HG03558 (cell line): Measurements from ENCODE around the gene LRRC43.
"Not testable (repeated sequence)": the region's sequence is repeated elsewhere in the genome, so short reads cannot be mapped to it uniquely, and the experiment has no call there.

Source experiments
- ATAC-seq: cut with Tn5 transposase; IDR thresholded peaks from one replicate; pipeline ENCODE4 v1.9.1; 2021; ENCODE audit warnings: moderate number of reproducible peaks; ENCODE audit not compliant: unreplicated experiment; ENCODE audit errors: extremely low read depth

Gene LRRC43

DNA sequence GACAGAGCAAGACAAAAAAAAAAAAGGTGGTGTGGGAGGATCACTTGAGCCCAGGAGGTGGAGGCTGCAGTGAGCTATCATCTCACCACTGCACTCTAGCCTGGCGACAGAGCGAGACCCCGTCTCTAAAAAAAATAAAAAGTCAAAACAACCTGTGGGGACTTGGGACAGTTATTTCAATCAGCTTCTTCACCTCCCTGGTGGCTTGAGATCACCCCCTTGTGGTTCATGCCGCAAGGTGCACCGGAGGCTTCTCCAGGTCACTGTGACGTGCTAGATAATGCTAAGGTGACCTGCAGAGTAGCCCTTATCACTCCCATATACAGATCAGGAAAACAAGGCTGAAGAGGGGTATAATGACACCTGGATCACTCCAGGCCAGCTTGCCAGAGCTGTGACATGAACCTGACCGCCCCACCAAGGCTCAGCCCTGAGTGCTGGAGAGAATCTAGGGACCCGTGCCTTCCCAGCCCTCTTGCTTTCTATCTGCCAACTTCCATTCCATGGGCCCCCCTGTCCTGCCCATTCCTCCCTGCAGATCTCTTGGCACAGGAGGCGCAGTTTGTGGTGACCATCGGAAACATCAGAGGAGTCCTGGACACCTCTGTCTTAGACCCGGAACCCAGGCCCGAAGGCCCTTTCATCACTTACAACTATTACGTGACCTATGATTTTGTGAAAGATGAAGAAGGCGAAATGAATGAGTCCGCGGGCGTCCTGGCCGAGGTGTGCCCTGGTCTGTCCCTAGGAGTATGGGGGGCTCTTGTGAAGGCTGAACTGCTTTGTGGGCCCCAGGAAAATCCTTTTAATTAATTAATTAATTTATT lies 8.1 kb downstream of the LRRC43 start:
- ATAC-seq: no peak

DNA sequence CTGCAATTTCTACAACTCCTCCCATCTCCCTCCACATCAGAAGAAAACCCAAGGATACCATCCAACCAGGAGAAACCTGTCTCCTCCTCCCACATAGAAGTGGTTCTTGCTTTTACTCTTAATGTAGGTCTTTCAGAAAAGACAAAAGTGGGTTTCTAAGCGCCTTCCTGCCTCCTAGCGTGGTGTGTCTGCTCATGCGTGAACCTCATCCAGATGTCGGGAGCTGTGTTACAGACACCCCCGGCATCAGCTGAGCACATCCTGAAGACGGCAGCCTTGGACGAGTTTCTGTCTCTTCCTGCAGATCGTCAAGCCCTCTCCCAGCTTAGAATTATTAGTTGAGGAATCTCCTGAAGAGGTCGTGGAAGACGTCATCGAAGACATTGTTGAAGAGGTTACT lies 9.5 kb downstream of the LRRC43 start:
- ATAC-seq: no peak

DNA sequence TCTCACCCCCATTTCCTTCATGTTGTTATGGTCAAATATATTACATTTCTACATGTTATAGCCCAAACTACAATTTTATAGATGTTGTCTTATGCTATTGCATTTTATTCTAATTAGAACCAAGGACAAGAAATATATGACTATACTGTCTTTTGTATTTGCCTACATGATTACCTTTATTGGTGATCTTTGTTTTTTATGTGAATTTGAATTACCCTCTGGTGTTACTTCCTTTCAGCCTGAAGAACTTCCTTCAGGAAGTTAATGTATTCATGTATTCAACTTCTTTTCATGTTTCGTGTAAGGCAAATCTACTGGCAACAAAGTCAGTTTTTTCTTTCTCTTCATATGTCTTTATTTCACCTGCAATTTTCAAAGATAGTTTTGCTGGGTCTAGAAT lies 11.9 kb downstream of the LRRC43 start:
- no peak for ATAC-seq

DNA sequence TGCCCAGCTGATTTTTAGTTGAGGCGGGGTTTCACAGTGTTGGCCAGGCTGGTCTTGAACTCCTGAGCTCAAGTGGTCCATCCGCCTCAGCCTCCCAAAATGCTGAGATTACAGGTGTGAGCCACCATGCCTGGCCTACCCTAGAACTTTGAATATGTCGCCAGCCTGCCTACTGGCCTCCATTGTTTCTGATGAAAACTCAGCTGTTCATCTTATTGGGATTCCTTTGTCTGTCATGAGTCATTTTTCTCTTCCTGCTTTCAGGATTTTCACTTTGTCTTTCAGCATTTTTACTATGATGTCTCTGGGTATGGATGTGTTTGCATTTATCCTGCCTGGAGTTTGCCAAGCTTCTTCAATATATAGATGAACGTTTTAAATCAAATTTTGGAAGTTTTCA lies 12.5 kb downstream of the LRRC43 start:
- ATAC-seq: no peak

DNA sequence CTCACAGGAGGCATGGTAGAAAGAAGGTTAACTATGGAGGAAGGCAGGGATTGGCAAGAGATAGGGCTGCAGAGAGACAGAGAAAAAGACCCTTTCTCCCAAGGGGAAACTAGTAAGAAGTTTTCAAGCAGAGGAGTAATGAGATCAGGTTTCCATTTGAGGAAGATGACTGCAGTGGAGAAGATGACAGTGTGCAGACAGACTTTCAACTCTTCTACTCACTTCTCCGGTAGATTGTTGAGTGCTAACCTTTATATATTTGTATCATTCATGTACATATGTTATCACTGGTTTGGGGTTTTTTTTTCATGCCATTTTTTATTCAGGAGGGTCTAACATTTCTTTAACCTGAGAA lies 14.7 kb downstream of the LRRC43 start:
- no peak for ATAC-seq

DNA sequence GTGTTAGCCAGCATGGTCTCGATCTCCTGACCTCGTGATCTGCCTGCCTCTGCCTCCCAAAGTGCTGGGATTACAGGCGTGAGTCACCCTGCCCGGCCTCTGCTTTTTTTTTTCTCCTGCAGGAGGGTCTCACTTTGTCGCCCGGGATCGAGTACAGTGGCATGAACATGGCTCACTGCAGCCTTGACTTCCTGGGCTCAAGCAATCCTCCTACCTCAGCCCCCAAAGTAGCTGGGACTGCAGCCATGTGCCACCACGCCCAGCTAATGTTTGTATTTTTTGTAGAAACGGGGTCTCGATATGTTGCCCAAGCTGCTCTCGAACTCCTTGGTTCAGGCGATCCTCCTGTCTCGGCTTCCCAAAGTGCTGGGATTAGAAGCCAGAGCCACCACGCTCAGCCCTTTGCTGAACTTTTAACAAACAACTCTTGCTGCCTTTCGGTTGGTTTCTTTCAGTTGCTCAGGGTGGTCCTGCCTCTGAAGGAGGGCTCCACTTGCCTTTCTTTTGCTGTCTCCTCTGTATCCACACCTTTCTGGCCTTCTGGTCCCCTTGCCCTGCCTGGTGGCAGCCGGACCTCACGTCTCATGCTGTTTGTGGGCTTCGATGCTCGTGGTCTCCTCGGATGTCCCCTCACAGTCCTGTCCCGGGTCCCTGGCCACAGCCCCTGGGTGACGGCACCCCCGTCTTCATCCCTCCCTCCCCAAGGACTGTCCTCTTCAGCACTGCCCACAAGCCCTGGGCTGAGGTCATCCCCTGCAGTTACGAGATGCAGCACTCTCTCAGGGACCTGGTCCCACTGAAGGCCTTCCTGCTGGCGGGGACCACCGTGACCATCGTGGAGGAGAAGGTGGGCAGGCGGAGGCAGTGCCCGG lies 16.8 kb downstream of the LRRC43 start:
- ATAC-seq: no peak

DNA sequence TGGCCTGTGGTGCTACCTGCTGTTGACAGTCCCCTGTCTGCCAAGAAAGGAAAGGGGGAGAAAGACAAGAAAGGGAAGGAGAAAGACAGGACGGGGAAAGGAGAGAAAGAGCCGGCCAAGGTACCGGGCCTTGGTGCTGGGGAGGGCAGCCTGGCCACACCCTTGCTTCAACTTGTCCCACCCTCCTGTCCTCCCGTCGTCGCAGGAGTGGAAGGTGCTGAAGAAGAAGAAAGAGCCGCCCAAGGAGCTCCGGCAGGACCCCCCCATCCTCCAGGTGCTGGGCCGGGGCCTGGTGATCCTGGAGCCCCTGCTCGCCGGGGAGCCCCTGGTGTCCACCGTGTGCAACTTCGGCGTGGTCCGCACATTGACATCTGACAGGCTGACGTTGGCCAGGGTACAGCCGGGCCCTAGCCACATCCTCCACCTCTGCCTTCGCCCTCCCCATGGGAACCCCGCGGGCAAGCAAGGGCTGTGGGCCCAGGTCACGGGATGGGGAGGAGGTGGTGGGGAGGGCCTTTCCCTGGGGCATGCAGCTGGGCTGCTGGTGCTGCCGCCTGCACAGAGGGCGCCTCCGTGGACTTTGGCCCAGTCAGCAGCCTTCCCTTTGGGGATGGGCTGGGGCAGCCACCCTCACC lies 17.7 kb downstream of the LRRC43 start:
- ATAC-seq: no peak

DNA sequence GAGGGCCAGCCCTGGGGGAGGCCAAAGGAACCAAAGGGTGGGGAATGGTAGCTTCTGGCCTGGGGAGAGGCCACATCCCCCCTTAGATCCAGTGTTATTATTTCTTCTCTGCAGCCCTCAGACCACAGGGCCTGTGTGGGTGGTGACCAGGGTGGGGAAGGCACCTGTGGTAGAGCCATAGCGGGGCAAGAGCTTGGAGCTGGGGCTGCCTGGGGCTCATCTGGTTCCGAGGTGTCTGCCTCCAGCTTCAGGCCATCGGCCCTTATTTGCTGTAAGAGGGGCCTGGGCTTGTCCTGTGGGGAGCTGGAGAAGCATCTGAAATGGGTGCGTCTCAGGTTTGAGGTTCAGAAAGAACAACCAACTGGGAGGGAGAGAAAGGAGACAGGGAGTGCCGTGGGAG lies 18.5 kb downstream of the LRRC43 start:
- no peak for ATAC-seq

DNA sequence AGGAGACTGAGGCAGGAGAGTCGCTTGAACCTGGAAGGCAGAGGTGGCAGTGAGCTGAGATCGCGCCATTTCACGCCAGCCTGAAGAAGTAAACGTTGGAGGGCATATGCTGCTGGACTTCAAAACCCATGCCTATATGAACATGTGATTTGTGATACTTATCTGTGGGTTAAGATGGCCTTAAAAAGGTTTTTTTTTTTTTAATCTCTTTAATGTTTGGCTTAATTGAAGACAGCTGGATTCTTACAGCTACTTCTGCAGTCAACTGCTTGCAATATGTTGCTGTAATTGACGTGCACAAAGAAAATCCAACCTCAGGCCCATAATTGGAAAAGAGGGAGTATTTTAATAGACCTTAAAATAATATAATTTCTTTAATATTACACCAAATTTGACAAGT lies 19.1 kb downstream of the LRRC43 start:
- ATAC-seq: no peak

DNA sequence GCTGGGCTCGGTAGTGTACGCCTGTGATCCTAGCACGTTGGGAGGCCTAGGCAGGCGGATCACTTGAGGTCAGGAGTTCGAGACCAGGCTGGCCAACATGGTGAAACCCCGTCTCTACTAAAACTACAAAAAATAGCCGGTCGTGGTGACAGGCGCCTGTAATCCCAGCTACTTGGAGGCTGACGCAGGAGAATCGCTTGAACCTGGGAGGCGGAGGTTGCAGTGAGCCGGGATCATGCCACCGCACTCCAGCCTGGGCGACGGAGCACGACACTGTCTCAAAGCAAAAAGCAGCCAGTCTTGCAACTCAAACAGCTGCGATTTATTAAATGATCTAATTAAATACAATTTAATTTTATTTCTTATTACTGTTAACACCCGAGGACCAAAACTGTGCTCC lies 19.9 kb downstream of the LRRC43 start:
- ATAC-seq: not testable (repeated sequence)

DNA sequence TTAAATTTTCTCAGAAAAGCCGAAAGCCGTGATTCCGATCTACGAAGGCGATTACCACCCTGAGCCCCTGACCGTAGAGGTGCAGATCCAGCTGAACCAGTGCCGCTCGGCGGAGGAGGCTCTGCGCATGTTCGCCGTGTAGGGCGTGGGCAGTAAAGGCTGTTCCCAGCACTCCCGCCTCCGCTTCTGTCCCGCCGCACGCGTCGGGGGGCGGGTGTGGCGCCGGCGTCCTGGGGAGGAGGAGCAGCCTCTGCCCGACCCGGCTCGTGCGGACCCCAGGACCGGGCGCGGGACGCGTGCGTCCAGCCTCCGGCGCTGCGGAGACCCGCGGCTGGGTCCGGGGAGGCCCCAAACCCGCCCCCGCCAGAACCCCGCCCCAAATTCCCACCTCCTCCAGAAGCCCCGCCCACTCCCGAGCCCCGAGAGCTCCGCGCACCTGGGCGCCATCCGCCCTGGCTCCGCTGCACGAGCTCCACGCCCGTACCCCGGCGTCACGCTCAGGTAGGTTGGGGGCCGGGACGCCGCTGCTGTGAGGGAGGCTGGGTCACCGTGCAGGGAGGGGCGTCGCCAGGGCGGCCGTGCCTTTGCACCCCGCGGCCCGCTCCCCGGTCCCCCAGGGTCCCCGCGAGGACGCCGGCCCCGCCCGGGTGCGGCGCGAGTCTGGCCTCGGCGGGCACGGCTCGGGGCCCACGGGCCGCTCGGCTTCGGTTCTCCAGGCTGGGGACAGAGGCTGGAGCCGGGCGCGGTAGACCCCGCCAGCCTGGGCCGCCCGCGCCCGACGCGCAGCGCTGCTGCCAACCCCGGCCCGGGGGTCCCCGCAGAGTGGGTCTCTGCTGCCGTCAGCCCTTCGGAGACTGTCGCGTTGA lies 20.6 kb downstream of the LRRC43 start, which contains the start of gene B3GNT4:
Gene B3GNT4 (plus strand): TSS at position 409 of the 866 bp plus-strand sequence. CDS start 910 bp downstream, outside the sequence.
- no peak for ATAC-seq

DNA sequence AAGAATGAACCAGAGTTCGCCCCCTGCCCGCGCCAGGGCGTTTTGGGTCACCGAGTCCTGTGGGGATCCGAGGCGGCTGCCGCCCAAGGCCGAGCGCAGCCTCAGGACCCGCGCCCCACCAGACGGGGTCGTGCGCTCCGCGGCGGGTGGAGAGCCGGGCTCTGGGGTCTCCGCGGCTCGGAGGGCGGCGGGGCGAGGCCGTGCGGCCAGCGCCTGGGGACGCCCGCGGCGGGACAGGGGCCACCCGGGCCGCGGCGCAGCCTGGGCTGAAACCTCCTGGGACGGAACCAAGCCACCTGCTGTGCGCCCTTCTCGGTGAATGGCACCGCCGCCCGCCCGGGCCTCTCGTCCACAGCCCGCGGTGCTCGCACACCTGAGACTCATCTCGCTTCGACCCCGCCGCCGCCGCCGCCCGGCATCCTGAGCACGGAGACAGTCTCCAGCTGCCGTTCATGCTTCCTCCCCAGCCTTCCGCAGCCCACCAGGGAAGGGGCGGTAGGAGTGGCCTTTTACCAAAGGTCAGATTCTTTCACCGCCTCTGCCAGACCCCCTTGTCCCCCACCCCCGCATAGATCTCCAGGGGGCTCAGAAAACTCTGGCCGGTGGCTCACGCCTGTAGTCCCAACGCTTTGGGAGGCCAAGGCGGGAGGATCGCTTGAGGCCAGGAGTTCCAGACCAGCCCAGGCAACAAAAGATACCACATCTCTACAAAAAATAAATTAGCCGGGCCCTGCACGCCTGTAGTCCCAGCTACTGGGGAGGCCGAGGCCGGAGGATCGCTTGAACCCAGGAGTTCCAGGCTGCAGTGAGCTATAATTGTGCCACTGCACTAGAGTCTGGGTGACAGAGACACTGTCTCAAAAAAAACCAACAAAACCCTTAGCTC lies 21.5 kb downstream of the LRRC43 start:
- no peak for ATAC-seq

DNA sequence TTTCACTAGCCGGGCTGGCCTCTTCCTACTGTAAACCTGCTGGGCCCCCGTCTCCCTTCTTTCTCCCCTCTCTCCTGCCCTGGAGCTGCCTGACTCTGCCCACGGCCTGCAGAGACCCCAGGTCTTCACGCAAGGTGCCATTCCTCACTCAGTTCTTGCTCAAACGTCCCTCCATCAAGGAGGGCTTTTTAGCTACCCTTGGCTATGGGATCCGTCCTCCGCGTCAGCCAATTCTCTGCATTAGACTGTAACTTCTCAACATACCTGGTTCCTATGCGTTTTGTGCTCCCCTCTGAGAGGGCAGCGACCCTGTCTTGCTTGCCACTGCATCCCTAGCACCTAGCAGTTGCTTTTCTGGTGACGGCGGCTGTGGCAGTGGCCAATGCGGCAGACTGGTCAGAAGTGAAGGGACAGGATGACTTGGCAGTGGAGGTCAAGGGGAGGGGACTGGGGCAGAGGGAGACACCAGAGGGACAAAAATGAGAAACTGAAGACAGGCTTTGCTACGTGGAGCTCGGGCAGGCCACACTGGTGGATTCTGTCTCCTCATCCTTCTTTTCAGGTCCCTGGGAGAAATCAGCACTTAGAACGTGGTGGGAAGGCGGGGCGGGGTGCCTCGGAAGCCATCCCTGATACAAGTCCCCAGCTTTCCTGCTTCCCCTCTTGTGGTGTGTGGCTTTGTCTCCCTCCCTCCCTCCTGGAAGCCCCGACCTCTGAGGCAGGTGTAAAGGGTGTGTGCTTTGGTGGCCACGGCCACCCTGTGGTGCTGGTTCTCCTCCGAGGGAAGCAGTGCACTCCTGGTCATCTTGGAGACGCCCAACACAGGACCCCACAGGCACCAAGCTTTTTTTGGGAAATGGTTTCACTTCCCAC lies 22.4 kb downstream of the LRRC43 start:
- no peak for ATAC-seq

DNA sequence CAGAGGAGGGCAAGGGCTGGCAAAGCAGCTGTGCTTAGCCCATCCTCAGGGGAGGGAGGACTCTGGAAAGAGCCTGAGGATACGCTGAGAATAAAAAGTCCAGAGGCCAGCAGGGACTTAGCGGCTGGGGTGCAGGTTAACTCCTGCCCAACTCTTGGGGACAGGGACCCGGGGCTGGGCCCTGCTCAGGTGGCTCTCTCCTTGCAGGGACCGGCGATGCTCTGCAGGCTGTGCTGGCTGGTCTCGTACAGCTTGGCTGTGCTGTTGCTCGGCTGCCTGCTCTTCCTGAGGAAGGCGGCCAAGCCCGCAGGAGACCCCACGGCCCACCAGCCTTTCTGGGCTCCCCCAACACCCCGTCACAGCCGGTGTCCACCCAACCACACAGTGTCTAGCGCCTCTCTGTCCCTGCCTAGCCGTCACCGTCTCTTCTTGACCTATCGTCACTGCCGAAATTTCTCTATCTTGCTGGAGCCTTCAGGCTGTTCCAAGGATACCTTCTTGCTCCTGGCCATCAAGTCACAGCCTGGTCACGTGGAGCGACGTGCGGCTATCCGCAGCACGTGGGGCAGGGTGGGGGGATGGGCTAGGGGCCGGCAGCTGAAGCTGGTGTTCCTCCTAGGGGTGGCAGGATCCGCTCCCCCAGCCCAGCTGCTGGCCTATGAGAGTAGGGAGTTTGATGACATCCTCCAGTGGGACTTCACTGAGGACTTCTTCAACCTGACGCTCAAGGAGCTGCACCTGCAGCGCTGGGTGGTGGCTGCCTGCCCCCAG lies 23.4 kb downstream of the LRRC43 start:
- no peak for ATAC-seq

DNA sequence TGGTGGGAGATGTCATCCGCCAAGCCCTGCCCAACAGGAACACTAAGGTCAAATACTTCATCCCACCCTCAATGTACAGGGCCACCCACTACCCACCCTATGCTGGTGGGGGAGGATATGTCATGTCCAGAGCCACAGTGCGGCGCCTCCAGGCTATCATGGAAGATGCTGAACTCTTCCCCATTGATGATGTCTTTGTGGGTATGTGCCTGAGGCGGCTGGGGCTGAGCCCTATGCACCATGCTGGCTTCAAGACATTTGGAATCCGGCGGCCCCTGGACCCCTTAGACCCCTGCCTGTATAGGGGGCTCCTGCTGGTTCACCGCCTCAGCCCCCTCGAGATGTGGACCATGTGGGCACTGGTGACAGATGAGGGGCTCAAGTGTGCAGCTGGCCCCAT lies 24.1 kb downstream of the LRRC43 start:
- ATAC-seq: no peak

DNA sequence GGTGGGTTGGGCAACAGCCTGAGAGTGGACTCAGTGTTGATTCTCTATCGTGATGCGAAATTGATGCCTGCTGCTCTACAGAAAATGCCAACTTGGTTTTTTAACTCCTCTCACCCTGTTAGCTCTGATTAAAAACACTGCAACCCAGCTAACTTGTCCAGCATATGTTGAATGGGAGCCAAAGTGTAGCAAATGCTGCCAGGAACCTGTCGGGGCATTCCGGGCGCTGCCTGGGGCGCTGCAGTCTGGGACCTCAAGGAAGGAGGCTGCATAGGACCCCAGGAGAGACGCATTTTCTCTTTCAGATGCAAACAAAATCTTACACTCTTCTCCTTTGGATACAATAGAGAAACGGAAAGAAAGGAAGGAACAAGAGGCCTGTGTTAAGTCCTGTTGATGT lies 24.5 kb downstream of the LRRC43 start:
- ATAC-seq: no peak

DNA sequence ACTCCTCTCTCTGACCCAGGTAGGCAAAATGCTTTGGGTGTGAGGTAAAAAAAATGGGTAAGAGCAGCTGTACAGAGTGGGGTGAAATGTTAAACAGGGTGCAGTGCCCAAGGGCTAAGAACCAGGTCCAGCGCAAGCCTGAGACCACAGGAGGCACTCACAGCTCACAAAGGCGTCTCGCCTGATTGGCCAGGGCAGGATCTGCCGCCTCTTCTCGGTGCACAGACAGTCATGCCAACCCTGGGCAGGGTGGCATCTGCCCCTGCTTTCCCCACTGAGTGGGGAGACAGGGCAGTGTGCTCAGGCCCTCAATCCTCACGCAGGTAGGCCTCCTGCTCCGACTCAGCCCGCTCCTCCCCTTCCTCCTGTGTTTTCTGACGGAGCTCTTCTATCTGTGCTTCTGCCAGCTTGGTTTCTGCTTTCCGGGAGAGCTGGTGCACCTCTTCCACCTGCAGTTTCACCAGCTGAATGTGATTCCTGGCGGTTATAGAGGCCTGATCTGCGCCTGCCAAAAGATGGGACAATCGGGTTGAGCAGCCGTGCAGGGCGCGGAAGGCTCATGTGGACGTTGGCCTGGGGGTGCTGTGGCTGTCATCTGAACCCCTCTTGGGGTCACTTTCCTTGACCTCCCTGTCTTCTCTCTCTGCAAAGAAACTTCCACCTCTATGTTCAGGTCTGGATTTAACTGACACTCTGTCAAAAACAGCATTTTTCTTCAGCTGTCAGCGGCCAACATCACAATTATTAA lies 25.3 kb downstream of the LRRC43 start:
- ATAC-seq: no peak
